Measurements from ENCODE around the gene MBD2.

DNA sequence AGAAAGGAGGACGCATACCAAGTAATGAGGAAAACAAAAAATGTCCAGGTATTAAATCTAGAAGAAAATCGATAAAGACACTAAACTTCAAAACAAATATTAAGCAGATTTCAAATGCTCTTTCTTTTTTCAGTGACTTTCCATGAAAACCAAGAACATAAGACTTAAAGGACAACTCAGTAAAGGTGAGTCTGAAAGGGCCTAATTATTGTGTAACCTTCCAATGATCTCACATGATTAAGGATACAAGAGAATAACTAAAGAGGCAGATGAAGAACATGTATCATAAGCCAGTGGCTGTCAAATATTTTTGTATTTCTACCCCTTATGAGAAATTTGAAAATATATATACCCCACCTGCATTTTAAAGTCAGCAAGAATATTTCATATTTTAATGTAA lies 30.7 kb downstream of the MBD2 start:
- TF ChIP-seq GFI1B (tag by site-specific recombination; IDR thresholded peaks at IDR 0.05) (no peak), PRDM1 (tag by site-specific recombination; IDR thresholded peaks at IDR 0.05) (no peak), KLF16 (tag by site-specific recombination; IDR thresholded peaks at IDR 0.05) (no peak)

Measured in HEK293 (cell line).